WTC11 (cell line): ENCODE measurements around the gene MYLK3. TPM values are rescaled to one million over a fixed set of nuclear protein-coding genes. Genes with fewer than 3 reads are reported as not detected.

Source experiments
- ARID4B ChIP-seq: sonication (generic); formaldehyde crosslinking; IDR thresholded peaks from 2 replicates; pipeline ENCODE4 v1.8.0; 2023; ENCODE audit warnings: missing genetic modification reagents, mild to moderate bottlenecking, borderline replicate concordance
- ATF6 ChIP-seq: sonication (generic); formaldehyde crosslinking; IDR thresholded peaks from 2 replicates; pipeline ENCODE4 v1.8.1; 2023; ENCODE audit warnings: mild to moderate bottlenecking, missing genetic modification reagents
- CBFB ChIP-seq: sonication (generic); formaldehyde crosslinking; IDR thresholded peaks from 2 replicates; pipeline ENCODE4 v1.8.1; 2022; ENCODE audit warnings: mild to moderate bottlenecking, low read depth, missing genetic modification reagents
- E2F4 ChIP-seq: sonication (generic); formaldehyde crosslinking; IDR thresholded peaks from 2 replicates; pipeline ENCODE4 v1.8.1; 2022; ENCODE audit warnings: low read depth, mild to moderate bottlenecking, moderate library complexity, missing genetic modification reagents, borderline replicate concordance
- ESRRA ChIP-seq: sonication (generic); formaldehyde crosslinking; IDR thresholded peaks from 2 replicates; pipeline ENCODE4 v1.8.1; 2022; ENCODE audit warnings: mild to moderate bottlenecking, missing genetic modification reagents, borderline replicate concordance
- FOXP1 ChIP-seq: sonication (generic); formaldehyde crosslinking; IDR thresholded peaks from 2 replicates; pipeline ENCODE4 v1.8.0; 2022; ENCODE audit warnings: missing genetic modification reagents, mild to moderate bottlenecking, moderate library complexity, borderline replicate concordance
- GABPB1 ChIP-seq: sonication (generic); formaldehyde crosslinking; IDR thresholded peaks from 2 replicates; pipeline ENCODE4 v1.8.1; 2023; ENCODE audit warnings: mild to moderate bottlenecking, missing genetic modification reagents
- GTF2I ChIP-seq: fragments of 250-450 bp; sonication (Bioruptor Pico); conservative IDR thresholded peaks from 2 replicates; pipeline ENCODE4 v1.4.0; 2021; ENCODE audit warnings: mild to moderate bottlenecking
- HMGA2 ChIP-seq: fragments of 250-450 bp; sonication (Bioruptor Pico); IDR thresholded peaks from 2 replicates; pipeline ENCODE4 v1.4.0; 2021; ENCODE audit warnings: mild to moderate bottlenecking, moderate library complexity
- PREB ChIP-seq: sonication (generic); formaldehyde crosslinking; IDR thresholded peaks from 2 replicates; pipeline ENCODE4 v1.8.1; 2022; ENCODE audit warnings: mild to moderate bottlenecking, missing genetic modification reagents, moderate library complexity, borderline replicate concordance
- PRRX2 ChIP-seq: fragments of 250-450 bp; sonication (Bioruptor Pico); IDR thresholded peaks from 2 replicates; pipeline ENCODE4 v1.8.0; 2021; ENCODE audit warnings: mild to moderate bottlenecking
- RELA ChIP-seq: sonication (generic); formaldehyde crosslinking; IDR thresholded peaks from 2 replicates; pipeline ENCODE4 v1.8.1; 2022; ENCODE audit warnings: missing genetic modification reagents, mild to moderate bottlenecking, borderline replicate concordance
- STAT6 ChIP-seq: sonication (generic); formaldehyde crosslinking; conservative IDR thresholded peaks from 2 replicates; pipeline ENCODE4 v1.8.1; 2023; ENCODE audit warnings: mild to moderate bottlenecking, low read depth, missing genetic modification reagents, moderate library complexity
- TP53 ChIP-seq: sonication (generic); formaldehyde crosslinking; IDR thresholded peaks from 2 replicates; pipeline ENCODE4 v1.8.1; 2023; ENCODE audit warnings: mild to moderate bottlenecking, missing genetic modification reagents
- USF2 ChIP-seq: sonication (generic); formaldehyde crosslinking; IDR thresholded peaks from 2 replicates; pipeline ENCODE4 v1.8.1; 2023; ENCODE audit warnings: mild to moderate bottlenecking, missing genetic modification reagents, moderate library complexity
- ZNF121 ChIP-seq: sonication (generic); formaldehyde crosslinking; IDR thresholded peaks from 2 replicates; pipeline ENCODE4 v1.8.0; 2023; ENCODE audit warnings: missing genetic modification reagents
- ZNF396 ChIP-seq: fragments of 250-450 bp; sonication (Bioruptor Pico); IDR thresholded peaks from 2 replicates; pipeline ENCODE4 v1.8.0; 2021; ENCODE audit warnings: mild to moderate bottlenecking, moderate library complexity, borderline replicate concordance
- ZNF512 ChIP-seq: sonication (generic); formaldehyde crosslinking; IDR thresholded peaks from 2 replicates; pipeline ENCODE4 v1.8.1; 2022; ENCODE audit warnings: missing genetic modification reagents, borderline replicate concordance
- total RNA-seq: library from RNA; stranded (reverse); gene quantifications from 3 replicates; pipeline ENCODE4 v1.2.3, GENCODE V29; 2021
- TF ChIP-seq, protein P1 (sequence below): sonication (generic); formaldehyde crosslinking; IDR thresholded peaks from 2 replicates; pipeline ENCODE4 v1.8.0; 2022; ENCODE audit warnings: mild to moderate bottlenecking, missing genetic modification reagents

The MYLK3 gene
- total RNA-seq, 1 experiment from 2014 or later = 0.79 TPM

DNA sequence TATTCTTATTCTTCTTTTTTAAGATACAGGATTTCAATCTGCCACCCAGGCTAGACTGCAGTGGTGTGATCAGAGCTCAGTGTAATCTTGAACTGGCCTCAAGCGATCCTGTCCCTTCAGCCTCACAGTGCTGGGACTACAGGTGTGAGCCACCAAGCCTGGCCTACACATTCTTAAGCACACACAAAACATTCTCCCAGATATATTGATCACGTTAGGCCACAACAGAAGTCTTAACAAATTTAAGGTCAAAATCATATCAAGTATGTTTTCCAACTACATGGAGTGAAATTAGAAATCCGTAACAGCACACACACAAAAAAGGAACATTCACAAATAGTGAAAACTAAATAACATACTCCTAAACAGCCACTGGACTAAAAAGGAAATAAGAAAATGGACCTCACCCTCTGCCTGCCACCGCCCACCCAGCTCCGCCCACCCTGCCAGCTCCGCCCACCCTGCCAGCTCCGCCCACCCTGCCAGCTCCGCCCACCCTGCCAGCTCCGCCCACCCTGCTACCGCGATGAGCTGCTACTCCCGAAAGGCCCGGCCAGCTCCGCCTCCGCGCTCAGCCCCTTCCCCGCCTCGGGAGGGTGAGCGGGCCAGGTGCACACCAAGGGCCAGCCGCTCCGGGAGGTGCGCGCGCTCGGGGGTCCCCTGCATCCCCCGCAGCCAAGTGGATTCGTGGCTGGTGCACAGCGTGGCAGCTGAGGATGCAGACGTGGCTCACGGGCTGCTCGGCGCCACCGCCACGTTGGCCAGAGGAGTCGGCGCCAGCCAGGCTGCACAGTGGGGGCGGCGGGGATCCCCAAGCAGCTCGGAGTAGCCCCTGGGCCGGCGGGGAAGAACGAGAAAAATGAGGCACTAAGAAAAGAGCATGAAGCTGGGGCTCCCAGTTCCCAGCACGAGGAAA, 41.6 kb upstream of the MYLK3 start (continued):
- TF ChIP-seq, protein P1, sequence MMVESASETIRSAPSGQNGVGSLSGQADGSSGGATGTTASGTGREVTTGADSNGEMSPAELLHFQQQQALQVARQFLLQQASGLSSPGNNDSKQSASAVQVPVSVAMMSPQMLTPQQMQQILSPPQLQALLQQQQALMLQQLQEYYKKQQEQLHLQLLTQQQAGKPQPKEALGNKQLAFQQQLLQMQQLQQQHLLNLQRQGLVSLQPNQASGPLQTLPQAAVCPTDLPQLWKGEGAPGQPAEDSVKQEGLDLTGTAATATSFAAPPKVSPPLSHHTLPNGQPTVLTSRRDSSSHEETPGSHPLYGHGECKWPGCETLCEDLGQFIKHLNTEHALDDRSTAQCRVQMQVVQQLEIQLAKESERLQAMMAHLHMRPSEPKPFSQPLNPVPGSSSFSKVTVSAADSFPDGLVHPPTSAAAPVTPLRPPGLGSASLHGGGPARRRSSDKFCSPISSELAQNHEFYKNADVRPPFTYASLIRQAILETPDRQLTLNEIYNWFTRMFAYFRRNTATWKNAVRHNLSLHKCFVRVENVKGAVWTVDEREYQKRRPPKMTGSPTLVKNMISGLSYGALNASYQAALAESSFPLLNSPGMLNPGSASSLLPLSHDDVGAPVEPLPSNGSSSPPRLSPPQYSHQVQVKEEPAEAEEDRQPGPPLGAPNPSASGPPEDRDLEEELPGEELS (CRISPR knock-in tag) = peak; percentile 44; the same call in 1 of the 2 replicates
- 0 out of 2 replicates have a peak, but pooled peaks have one; percentile 30 for TF ChIP-seq USF2 (CRISPR knock-in tag)
- no peak; the same call in 1 of the 2 replicates for TF ChIP-seq ESRRA (CRISPR knock-in tag)
- 0 out of 2 replicates have a peak, but pooled peaks have one; percentile 17 for TF ChIP-seq ZNF121 (CRISPR knock-in tag)
- no peak for TF ChIP-seq ZNF396 (CRISPR knock-in tag)
- TF ChIP-seq HMGA2 (CRISPR knock-in tag) = no peak
- no peak for TF ChIP-seq GTF2I (CRISPR knock-in tag)
- no peak for TF ChIP-seq STAT6
- no peak for TF ChIP-seq PRRX2 (CRISPR knock-in tag)
- peak; percentile 59; the same call in 1 of the 2 replicates for TF ChIP-seq E2F4 (CRISPR knock-in tag)
- TF ChIP-seq ZNF512 (CRISPR knock-in tag) = no peak
- peak; percentile 74 for TF ChIP-seq GABPB1 (CRISPR knock-in tag)
- no peak for TF ChIP-seq RELA (CRISPR knock-in tag)
- no peak for TF ChIP-seq ATF6
- peak; percentile 62; the same call in 1 of the 2 replicates for TF ChIP-seq FOXP1
- peak; percentile 88; the same call in 1 of the 2 replicates for TF ChIP-seq TP53 (CRISPR knock-in tag)
- TF ChIP-seq ARID4B (CRISPR knock-in tag) = no peak
- TF ChIP-seq PREB (CRISPR knock-in tag) = no peak
- TF ChIP-seq CBFB = no peak
